DLD1 (cell line): ENCODE data around the gene PPP2R5C.

ENCODE experiments used
- in situ Hi-C: cut with HindIII; loops from 2 replicates; pipeline ENCODE4 v1.10.0; 2017; ENCODE audit warnings: low sequenced_read_pairs

PPP2R5C gene

DNA sequence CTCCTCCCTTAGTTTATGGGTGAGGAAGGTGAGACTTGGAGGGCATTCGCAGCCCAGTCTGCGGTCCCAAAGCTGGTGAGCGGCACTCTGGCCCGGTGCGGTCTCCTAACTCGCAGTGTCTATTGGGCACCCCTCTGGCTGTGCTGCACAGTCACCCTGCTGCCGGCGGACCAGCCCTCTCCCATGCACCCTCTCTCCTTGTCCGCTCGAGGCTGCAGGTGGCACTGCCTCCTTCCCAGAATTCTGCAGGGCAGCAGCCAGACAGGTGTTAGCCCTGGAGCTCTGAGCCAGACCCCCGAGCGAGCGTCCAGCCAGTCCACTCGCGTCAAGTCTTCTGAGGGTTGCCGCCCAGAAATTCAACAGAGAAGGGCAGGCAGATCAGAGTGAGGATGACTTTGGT lies 146.1 kb downstream of the PPP2R5C start:
- in situ Hi-C loops = no loop called here

DNA sequence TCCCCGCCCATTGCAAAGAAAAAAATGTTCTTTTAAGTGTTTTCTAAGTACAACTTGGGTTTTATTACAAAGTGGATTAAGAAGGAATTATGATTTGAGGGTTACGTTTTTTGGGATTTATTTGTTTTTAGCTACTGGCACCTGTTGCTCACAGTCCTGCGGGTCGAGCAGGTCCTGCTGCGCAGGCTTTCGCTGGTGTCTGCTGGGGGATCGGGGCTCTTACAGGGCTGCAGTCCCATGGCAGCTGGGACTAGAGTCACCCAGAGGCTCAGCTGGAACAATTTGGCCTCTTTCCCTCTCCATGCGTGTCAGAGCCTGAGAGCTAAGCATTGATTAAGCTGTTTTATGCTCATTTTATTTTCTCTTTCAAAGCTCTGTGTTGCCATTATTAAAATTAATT lies 147.3 kb downstream of the PPP2R5C start:
- in situ Hi-C loops = no loop called here

DNA sequence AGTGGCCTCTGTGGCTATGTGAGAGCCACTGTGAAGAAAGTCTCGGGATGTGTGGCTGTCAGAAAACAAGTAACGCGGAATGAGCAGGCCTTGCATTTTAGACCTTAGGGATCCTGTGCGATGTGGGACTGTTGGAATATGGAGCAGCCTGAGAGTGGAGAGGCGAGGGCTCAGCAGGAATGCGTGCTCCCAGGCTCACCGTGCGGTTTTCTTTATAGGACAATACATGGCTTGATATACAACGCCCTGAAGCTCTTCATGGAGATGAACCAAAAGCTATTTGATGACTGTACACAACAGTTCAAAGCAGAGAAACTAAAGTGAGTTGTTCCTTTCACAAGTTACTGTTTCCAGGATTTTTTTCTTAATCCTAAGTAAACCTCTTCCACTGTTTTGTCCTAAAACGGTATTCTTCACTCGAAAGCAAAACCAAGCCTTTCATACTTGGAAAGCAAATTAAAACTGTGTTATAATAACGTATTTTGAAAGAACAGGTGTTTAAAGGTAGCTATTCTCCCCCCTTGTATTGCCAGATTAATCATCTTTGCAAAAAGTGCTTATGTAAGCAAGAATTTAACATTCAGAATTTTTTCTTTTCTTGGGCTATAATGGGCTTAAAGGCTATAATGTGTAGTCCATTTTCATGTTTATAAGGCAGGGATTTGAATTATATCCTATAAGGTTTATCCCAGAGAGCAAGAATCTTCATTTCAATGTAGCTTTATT lies 148.0 kb downstream of the PPP2R5C start:
- in situ Hi-C loops = no loop called here

DNA sequence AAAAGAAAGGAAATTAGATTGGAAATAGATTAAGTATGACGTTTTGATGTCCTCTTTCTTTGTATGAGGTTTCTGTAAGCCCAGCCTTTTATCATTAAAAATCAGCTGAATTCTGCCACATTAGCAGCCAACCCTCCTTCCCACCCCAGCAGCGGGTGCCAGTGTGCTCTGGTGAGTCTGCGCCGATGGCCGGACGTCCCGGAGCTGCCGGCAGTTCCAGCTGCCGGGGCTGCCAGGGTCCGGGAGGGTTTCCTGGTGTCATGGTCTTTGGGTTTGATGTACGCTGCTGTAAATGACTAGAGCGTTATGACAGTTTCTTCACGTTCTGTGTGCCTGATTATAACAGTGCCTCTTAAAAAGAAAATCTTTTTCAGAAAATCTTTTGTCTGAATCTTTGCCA lies 151.3 kb downstream of the PPP2R5C start:
- in situ Hi-C loops = no loop called here

DNA sequence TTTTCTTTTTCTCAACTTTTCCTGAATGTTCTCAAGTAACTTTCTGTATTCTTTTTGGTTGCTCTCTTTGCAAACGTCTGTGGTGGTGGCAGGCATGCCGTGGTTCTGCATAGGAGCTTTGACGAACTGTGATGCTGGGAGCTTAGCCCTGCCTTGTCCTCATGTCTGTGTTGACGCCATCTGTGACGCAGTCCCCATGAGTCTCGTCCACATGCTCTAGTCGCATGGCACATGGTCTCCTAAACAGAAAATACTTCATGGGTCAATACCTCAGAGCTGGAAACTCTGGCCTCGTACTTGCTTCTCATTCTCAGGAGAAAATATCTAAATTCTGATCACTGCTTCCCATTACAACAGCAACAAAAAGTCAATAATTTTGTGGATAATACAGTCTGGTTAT lies 152.6 kb downstream of the PPP2R5C start:
- in situ Hi-C loops = no loop called here

DNA sequence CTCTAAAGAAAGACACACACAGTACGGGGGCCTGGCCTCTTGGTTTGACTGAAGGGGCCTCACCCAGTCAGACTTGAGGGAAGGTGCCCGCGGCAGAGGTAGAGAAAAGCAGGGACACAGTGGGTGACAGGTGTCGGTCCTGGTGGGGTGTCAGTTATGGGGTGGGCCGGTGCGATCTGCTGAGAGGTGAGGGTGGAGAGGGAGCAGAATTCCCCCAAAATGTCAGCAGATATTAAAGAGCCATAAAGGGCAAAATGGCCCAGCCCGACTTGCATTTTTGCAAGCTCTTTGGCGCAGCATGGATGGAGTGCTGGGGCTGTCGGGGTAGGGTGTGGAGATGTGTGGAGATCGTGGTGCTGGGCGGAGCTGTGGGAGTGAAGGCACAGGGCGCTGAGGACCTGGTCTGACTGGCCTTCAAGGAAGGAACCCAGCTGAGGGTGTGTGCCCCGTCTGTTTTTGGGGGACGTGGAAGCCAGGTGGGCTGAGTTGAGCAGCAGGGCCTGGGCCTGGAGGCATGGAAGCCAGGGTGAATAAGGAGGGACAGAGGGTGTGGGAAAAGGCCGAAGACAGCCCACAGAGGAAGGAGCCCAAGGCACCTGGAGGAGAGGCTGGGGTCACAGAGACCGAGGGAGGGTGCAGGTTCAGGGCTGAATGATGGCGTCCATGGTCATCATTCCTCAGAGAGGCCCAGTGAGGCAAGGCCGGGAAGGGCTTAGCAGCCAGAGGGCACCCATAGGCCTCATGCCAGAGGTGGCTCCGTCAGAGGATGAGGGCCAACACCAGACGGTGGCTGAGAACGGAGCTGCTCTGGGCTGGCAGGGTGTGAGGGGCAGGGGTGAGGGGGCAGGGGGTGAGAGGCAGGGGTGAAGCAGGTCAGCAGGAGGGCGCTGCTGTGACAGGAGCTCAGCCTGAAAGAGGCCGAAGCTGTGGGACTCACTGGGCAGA lies 154.6 kb downstream of the PPP2R5C start:
- in situ Hi-C loops = no loop called here

DNA sequence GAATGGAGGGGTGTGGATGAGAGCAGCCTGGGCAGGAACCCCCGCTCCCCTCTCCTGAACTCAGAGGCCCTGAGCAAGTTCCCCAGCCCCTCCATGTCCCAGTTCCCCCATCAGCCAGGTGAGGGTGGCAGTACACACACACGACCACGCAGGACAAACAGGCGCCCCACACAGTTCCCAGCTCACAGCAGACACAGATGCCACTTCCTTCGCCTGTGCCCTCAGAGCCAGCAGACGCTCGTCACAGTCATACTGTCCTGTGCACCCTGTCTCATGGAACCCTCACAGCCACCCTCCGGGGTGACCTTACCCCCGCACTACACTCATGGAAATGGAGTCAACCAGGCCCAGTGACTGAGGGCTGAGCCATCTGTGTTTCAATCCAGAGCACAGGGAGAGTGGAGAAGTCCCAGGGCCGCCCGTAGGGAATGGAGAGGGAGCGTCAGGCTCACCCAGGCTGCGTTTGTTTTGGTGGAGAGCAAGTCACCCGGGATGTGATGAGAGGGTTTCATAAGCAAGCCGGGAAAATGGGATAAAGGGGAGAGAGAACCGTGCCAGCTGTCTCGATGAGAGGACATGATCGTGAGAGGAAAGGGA lies 155.4 kb downstream of the PPP2R5C start:
- in situ Hi-C loops = no loop called here

DNA sequence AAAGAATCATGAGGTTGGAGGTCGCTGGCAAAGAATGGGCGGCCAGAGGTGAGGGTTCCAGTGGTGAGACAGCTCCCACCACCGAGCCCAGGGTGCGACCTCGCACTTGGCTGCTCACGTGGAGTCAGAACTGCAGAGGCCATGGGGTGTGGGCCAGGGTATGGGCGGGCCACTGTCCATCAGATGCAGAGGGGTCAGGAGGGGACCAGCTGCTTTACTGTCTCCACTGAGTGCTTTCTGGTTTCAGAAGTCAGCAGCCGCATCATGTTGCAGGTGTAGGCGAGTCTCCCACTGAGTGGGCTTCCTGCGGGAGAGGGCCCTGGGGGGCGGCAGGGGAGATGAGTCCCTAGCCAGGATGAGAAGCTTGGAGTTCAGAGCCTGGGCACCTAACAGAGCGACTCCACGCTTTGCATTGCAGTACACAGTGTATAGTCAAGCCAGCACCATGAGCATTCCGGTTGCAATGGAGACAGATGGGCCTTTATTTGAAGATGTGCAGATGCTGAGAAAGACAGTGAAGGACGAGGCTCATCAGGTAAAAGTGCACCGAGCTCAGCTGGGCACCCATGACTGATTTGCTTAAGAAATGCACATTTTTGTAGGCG lies 156.0 kb downstream of the PPP2R5C start:
- in situ Hi-C loops = no loop called here

DNA sequence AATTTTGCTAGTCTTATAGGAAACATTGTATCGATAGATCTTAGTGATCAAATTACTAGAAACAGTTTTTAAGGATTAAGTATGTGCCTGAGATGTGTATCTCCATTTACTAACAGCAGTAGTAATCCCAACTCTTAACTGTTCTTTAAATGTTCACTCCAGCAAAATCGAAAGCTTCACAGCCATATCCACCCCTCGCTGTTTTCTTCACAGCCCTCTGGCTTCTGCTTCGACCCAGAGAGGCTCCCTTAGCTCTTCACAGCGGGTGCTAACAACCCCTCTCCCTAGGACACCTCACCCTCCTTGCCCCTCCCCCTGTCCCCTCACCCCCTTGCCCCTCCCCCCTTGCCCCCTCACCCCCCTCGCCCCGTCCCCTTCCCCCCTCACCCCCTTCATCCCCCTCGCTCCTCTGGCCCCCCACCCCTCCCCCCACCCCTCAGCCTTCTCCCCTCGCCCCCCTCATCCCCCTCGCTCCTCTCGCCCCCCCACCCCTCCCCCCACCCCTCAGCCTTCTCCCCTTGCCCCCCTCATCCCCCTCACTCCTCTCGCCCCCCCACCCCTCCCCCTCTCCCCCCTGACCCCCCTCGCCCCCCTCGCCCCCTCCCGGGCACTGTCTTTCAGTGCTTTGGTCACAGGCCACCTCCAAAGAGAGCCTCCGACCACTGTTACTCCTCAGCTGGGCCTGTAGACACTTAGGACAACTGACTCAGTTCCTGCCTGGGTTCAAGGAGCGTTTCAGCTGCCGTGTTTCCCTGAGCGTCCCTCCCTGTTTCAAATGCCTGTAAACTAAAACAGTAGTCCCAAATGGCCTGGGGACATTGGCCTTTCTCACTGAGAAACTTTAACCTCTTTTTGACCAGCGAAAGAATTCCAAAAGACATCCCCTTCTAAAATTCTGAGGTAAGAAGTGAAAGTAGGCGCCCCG lies 156.8 kb downstream of the PPP2R5C start:
- in situ Hi-C loops = no loop called here

DNA sequence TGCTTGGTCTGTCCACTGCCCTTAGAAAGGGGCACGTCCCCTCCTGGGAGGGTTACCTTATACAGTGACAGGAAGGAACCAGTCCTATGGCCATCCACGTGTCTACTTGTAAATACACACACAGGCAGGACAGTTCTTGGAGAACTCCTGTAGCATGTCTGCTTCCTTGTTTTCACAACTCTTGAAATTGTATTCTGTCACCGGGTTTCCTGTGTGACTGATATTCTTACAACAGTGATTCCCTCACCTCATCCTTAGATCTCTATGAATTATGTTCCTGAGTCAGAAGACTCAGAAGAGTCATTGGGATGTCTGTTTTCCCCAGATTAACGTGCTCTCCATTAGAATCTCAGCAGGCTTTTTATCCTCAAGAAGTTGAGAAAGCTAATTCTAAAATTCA lies 158.8 kb downstream of the PPP2R5C start:
- in situ Hi-C loops = no loop called here

DNA sequence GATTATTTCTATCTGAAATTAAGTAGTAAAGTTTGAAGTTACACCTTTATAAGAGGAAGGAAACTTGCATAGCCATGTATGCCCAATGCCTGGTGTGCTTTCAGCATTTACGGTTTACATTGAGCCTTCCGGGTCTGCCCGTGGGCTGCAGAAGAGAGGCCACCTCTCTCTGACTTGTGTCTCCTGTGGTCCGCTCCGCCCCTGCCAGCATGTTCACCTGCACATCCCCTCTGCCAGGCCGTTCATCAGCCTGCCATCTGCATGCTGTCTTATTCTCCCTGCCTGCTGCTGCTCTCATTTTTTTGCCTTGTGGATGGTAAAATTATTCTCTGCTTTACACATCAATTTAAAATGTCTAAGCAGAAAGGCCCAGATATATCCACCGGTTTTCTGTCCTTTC lies 161.4 kb downstream of the PPP2R5C start:
- in situ Hi-C loops = no loop called here

DNA sequence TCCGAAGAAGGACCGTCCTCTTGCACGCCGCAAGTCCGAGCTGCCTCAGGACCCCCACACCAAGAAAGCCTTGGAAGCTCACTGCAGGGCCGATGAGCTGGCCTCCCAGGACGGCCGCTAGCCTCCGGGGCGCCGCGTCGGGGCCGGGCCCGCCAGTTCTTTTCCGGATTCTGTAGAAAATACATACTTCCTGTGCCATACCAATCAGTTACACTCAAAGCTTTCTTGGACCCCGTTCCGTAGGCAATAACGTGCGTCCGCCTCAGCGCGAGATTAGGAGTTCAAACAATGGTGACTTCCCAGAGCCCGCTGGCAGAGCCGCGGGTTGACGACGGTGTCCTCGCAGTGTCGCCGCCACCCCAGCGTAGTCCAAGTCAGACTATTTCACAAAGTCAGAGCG lies 163.6 kb downstream of the PPP2R5C start:
- in situ Hi-C loops = no loop called here

DNA sequence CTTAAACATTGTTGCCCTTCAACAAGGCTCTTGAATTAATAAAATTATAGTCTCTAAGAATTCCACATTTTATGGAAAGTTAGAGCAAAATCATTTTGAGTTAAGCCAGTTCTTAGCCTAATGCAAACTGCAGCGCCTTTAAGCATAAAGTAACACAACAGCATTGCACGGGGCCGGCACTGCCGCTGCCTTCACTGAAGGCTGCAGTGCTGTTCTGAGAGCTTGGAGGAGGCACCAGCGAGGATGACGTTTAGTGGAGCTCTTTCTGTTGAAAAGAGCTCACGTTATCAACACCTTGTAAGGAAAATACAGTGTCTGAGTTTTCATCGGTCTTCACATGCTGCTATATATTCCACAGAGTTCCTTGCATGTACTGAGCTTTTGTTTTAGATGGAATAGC lies 164.6 kb downstream of the PPP2R5C start:
- in situ Hi-C loops = no loop called here

DNA sequence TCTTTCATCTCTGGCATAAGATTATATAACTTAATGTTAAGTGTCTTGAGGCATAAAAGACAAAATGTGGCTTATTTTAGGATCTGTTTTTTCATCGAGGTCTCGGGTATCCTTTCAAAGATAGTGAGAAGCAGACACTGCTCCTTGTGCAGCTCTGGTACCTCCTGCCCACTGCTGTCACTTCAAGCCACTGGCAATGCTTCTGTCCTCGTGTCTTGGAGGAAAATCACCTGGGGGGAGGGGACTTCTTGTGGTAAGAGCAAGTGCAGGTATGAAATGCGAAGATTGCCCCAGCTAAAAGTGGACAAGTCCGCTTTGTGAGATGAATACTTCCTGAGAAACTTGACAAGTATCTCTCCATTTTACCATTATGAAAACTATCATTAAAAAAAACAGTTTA lies 165.1 kb downstream of the PPP2R5C start:
- in situ Hi-C loops = no loop called here

DNA sequence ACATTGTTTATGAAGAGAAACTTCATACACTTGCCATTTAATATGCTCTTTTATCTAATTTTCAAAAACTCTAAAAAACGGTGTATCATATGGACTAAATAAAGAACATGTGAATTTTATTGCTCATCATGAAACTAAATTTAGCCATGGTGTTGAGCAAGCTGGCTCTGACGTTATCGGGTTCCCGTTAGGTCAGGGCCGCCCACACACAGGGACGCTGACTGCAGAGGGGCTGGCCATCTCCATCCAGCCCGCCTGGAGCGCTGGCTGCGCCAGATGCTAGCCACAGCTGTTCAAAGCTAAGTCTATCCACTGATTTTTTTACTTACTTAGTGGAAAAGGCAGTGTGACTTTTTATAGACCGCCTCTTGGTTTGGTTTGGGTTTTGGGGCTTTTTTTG lies 166.3 kb downstream of the PPP2R5C start:
- in situ Hi-C loops = no loop called here

DNA sequence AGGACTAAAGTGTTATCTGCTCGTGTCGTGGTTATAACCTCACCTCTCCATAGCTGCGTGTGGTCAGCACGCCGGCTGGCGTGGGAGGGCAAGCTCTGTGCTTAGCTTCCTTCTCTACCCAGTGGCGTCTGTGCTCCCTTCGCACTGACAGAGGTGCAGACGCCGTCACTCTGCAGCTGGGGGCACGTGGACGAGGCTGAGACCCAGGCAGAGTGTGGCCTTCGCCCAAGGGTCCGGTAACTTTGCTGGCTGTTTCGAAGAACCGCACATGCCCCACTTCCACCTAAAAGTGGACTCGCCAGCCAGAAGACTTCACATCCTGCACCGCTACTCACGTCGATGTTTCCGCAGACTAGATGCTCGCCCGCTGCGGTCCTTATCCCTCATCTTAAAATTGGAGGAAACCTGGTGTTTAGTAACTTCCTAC lies 166.9 kb downstream of the PPP2R5C start:
- in situ Hi-C loops = no loop called here

DNA sequence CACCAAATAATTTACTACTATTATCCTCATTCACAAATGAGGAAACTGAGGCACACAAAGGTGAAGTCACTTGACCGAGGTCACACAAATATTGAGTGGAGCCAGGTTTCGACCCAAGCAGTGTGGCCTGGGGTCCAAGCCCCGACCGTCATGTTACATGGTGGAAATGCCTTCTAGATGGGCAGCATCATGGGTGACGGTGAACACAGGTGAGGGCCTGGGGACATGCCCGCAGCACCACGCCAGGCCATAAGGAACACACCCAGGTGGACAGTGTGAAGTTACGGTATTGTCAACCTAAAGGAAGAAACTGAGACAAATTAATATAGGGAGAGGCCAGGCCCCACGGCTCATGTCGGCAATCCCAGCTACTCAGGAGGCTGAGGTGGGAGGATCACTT lies 167.6 kb downstream of the PPP2R5C start:
- in situ Hi-C loops = no loop called here

DNA sequence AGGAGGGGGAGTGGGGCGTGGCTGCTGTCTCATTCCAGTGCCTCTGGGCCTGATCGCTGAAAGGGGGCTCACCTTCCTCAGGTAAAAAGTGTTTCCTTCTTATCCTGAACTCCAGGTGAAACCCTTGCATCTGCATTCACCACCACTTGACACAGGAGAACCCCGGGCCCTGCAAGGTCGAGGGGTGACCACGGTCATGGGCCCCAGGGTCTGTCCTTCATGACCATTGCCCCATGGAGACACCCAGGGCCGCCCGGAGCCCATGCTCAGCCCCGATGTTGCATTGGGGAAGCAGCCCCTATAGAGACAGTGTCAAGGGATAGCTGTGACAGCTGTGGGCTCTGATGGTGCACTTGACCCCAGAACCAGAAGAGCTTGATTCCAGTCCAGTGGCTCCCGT lies 168.4 kb downstream of the PPP2R5C start:
- in situ Hi-C loops = no loop called here

DNA sequence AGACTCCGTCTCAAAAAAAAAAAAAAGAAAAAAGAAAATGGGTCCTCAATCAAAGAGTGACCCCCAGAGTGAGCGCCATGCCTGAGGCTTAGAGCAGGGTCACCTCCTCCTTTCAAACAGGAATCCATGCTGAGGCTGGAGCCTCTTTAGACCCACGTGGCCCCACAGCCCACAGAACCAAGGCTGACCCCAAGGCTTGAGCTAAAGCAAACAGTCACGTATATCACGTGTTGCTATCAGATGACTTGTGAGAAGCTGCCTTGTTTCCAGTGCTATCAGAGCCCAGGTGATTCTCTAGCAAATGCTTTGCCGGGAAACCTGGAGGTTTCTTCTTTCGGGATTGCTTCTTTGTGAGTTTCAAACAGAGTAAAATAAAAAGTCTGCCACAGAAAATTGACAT lies 171.2 kb downstream of the PPP2R5C start:
- in situ Hi-C loops = no loop called here

DNA sequence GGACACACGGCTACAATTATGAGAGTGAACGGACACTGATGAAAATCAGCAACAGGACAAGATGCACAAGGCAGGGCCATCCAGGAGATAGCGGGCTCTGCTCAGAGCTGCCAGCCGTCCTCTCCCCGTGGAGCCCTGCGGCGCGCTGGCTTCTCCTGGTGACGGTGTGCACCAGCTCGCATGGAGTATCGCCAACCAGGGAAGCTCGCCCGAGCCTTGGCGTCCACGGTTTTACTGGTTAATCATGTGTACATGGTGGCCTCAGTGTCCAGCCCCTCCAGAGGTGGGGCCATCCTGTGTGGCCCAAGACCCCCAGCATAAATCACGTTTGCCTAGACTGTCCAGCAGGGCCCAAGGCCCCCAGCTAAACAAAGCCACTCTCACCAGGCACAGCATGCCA lies 171.7 kb downstream of the PPP2R5C start:
- in situ Hi-C loops = no loop called here
